ENCODE results near the gene RIOX2.

The RIOX2 gene

DNA sequence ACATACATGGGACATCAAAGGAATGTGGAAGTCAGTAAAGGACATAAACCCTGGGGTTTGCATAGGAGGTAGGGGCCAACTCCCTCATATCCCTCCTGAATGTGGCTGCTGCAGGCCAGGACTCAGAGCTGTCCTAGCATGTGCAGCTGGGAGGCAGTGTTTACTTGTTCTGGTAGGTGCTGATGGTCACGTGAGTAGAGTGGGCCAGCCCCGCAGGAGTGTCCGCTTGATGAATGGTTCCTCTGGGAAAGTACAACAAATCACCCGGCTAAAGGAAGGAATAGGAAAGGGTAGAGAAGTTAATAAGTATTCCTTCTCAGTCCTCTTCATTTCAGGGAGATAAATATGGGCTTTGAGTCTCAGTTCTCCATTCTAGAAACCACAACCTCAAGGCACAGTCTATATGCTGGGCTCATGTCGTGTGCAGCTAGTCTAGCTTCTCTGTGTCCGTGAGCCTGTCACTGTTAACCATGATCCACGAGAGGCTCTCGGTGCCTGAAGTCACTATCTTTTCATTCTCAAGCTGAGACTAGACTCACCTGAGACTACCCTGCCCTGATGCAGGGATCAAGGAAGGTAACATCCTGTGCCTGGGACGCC, 17.9 kb downstream of the RIOX2 start:
- no peak for DNase-seq (ENCODE audit: low read depth, low spot score)

DNA sequence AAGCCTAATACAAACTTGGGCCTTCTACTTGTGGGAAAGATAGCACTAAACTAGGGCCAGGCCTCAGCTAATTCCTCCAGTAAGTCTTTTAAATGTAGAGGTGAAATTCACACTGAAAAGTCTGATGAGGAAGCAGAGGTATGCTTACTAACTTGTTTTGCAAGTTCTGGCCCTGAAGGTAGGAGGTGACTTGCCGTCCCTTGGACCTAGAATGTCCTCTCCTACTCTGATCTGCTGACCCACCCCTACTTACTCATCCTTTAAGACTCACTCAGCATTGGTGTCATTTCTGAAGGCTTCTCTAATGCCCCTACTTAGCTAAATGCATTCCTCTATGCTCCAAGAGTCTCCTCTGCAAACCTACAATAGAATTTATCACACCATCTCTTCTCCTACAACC, 19.4 kb downstream of the RIOX2 start:
- no peak for DNase-seq (ENCODE audit: low read depth, low spot score)

DNA sequence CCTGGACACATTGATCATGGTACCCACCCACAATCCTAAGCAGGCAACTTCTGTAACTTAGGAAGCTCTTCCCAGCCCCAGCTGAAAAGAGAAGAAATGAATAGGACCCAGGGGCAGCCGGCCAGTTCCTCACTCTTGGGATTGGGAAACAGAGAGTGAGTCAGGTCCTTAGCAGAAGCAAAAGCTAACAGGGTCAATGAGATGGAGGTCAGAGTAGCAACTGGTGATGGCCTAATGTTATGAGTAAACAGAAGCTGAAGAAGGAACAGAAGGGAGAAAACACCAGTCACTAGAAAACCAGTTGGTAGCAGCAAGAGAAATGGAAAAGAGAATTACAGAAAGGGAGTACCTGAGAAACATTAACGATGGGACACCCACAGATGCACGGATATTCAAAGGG, 20.0 kb downstream of the RIOX2 start:
- no peak for DNase-seq (ENCODE audit: low read depth, low spot score)

DNA sequence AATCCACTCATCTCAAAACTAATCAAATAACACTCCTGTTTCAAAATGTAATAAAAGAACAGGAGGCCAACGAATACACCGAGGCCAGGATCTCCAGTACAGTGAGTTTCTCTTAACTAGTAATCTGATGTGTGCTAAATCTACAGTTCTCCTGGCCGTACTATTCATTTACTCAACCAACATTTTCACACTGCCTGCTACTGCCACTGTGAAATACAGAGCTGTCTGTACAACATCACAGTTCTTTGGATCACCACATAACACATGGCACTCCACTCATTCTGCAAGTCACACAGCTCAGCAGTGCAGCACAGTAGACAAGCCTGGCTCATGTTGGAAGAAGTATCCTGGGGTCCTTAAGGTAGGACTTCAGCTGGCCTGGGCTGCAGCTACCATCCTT, 21.9 kb downstream of the RIOX2 start:
- no peak for DNase-seq (ENCODE audit: low read depth, low spot score)

DNA sequence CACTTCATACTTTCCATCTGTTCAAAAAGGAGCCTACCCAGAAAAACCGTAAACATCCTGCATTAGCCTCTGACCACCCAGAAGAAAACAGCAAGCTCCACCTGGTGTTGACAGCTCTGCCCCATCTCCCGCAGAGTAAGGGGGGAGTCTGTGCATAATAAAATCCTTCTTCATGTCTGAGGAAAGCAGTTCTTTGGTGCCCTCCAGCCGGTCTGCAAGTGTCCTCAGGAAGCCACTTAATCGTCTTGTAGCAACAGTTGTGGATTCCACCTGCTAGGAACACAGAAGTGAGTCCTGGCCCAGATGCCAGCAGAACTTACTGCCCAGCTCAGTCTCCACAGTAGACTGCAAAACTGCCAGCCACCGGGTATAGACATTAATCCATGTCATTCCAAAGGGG, 22.5 kb downstream of the RIOX2 start:
- DNase-seq (ENCODE audit: low read depth, low spot score): no peak

DNA sequence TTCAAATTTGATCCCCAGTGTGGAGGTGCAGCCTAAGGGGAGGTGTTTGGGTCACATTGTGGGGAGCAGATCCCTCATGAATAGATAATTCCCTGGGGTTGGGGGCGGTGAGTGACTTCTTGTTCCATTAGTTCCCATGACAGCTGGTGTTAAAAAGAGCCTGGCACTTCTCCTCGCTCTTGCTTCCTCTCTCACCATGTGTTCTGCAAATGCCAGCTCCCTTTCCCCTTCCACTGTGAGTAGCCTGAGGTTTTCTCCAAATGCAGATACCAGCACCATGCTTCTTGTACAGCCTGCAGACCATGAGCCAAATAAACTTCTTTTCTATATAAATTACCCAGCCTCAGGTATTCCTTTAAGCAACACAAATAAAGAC, 23.1 kb downstream of the RIOX2 start:
- no peak for DNase-seq (ENCODE audit: low read depth, low spot score)

DNA sequence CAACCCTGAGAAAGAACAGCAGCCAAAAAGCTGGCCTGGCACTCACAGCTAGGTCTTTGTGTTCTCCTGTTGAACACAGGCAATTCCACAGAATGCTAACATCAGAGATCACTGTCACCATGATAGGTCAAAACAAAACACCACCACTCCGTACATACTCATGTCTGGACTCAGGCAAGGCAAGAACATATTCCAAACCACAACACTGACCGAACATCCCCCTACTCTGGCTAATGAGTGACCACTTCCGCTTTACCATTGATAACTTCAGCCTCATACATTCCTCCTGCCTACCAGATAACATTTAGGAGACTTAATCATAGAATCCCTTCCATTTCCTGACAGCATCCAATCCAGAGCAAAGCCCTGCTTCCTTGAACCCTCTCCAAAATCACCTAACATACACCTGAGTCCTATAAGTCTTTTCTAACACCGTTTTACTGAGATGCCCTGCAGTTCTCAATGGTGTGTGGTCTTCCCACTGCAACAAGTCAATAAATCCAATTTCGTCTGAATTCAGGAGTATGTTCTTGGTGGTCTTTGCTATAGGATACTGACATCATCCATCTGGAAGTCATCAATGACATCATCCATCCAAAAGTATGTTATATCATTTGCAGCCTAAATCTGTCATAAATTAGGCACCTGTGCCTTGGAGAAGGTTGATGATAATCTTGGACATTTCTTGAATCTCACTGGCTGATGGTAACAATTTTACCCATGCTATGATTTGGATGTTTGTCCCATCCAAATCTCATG, 23.7 kb downstream of the RIOX2 start:
- DNase-seq (ENCODE audit: low read depth, low spot score): no peak

DNA sequence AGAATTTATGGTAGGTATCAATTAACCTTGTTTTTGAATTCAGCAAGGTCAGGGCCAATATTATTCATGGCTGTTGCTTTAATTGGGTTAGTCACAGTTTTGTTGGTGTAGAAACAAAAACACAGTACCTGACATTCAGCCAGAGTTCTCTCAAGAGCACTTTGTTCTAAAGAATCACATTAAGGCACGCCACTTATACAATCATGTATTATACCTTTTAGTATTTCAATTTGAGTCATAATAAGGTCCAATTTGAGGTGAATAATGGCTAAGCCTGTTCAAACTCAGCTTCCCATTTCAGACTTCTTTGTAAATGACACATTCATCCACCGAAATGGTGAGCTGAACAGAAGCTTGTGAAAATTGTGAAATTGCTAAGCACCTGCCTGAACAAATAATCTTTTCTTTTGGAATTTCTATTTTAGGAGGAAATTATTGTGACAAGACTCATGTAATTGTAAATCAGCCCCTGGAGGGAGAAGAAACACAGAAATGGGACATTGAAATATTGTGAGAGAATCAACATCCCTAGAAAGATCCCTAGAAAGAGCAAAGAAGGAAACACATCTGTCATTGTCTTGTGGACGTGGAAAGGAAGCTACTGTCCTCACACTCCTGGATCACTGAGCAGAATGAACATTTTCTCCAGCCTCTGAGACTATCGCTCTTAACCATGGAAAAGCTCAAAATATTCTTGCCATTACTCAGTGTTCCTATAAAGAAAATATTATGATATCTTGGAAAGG, 29.3 kb downstream of the RIOX2 start:
- no peak for DNase-seq (ENCODE audit: low read depth, low spot score)

DNA sequence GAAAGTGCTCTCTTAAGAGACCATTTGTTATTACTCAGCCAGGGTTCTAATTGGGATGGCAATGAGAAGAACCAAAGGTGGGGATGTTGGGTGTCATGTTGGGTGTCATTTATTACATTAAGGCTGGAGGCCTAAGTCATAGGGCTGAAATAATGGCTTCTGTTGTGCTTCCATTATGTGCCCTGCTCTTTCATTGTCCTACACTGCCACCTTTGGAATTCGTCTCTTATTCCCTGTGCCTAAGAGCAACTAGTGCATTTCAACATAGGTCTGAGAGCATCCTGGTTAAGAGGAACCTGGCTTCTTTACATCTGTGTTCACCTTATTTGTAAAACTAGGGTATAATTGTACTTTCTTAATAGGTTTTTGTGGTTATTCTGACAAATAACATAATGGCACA, 32.2 kb downstream of the RIOX2 start:
- DNase-seq (ENCODE audit: low read depth, low spot score): no peak

DNA sequence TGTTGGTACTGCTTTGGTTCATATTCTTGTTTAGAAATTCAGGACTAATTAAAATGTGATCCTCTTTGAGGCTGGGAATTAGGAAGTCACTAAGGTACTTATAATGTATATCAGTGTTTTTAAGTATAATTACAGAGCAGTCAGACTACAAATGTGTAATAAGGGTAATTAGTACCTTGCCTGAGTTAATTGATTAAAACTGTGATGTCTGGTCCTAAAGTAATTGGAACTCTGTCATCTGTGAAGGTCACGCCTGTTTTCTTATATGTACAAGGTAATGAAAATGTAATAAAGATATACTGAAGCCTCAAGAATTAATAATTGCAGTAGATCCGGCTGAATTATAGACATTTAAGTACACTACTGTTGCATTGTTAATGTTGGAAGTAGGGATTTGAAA, 32.8 kb downstream of the RIOX2 start:
- no peak for DNase-seq (ENCODE audit: low read depth, low spot score)

DNA sequence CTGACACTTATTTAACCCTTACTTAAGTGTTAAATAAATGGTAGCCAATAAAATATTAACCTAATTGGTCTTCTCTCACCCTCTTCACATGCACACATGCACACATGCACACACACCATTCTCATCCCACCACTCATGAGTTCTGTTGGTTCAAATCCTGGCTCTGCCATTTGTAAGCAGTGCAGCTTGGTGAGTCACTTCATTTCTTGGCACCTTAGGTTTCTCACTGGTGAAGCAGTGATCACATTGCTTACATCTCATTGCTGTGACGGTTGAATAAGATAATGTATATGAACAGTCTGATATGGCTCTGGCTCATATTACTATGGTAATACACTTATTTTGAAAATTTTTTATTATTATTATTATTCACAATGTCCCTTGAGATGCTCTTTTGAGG, 33.8 kb downstream of the RIOX2 start:
- DNase-seq (ENCODE audit: low read depth, low spot score): no peak

DNA sequence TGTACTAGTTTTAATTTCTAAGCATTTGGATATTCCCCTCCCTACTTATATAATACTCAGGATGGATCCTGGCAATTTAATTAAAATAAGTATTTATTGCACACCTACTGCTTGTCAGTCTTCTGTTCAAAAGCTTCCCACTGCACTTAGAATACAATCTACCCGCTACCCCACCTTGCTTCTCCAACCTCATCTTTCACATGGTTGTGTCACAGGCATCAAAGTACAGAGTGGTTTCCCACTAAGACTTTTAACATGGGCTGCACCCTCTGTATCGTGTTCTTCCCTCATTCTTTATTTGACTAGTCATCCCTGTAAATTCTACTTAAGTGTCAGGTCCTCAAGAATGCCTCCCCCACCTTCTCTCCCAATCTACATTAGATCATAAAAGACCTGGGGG, 35.0 kb downstream of the RIOX2 start:
- no peak for DNase-seq (ENCODE audit: low read depth, low spot score)

DNA sequence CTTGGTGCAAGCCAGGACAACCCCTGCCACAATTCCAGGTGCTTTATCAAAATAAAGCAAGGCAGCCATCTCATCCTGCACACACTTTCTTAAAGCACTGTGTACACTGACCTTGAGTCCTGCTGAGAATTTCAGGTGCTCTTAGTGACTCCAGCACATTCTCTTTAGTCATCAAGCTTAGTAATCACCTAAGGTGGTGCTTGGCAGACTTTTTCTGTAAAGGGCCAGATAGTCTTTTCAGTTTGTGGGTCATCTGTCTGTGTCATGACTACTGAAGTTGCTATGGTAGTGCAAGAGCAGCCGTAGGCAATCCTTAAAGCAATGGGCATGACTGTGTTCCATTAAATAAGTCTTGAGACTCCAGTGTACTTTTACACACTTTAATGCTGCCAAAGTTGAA, 36.4 kb downstream of the RIOX2 start:
- DNase-seq (ENCODE audit: low read depth, low spot score): no peak

DNA sequence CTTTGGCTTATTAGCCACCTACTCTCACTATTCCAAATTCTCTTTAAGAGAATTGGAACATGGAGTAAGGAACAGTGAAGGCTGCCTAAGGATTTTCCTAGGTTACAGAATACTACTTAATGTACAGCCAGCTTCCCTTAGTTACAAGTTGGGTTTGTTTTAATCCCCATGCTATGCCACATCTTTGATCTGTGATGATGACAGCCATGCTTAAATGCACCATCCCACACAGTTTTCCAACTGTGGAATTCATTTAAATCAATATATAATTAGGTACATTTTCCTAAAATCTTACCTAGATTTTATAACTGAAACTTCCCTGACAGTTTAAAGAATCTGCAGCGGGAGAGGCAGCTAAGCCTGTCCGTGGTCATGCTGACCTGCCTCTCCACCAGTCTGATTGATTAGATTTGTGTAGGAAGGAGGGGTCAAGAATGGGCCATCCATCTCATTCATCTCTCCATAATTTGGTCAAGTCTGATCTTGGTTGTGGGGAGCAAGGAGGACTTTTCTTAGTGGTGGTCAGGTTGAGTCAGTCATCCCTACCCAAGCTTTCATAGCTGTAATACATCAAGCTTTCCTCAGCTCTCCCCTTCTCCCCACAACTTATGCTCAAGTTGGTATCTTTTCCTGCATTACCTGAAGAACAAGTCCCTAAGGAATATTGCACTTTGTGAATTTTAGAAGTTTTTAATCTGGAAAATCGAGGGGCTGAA, 37.1 kb downstream of the RIOX2 start:
- DNase-seq (ENCODE audit: low read depth, low spot score): no peak

DNA sequence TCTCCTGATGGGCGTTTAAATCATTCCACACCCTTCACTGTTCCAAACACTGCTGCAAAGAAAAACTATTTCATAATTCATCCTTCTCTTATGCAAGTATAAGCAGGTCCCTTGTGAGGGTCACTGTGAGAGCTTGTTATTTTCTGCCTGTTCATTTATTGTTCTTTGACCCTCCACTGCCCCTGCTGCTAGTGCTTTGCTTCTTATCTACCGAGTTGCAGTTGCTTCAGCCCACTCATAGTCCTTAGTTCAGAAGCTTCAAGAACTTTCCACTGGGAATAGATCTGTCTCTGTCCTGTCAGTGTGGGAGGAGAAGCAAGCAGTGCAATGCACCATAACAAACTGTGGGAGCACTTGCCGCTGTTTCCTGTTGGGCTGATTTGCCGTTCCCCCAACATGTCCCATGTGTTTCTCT, 39.8 kb downstream of the RIOX2 start:
- DNase-seq (ENCODE audit: low read depth, low spot score): no peak

DNA sequence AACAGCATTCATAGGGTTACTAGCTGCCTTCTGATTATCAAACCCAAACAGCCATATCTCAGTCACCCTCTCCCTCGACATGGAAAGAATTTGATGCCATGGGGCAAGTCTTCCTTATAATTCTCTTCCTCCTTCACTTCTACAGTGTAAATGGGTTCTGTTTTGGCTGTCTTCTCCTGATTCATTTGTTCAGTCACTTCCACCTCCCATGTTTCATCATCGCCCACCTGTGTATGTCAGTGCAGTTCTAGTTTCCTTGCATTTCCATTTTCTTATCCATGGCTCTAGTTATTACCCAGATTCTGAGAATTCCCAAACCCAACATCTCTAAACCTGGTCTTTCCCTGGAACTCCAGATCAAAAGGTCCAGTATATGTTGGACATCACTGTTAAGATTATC, 41.0 kb downstream of the RIOX2 start:
- no peak for DNase-seq (ENCODE audit: low read depth, low spot score)

DNA sequence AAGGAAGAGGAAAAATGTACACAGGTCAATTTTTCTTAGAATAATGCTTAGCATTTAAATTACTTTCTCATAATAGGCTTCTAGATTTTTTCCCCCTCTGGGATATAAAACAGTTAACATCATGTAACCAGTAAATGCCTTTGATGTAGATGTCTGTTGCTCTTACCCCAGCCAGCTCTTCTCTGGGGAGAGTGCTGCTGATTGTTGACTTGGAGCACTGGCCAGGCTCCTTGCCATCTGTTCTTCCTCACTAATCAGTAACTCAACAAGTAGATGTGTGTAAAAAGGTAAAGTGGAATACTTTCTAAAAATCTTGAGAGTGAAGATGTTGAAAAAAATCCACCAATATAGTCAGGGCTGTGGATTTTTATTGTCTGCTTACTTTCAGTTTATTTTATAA, 42.2 kb downstream of the RIOX2 start:
- no peak for DNase-seq (ENCODE audit: low read depth, low spot score)

DNA sequence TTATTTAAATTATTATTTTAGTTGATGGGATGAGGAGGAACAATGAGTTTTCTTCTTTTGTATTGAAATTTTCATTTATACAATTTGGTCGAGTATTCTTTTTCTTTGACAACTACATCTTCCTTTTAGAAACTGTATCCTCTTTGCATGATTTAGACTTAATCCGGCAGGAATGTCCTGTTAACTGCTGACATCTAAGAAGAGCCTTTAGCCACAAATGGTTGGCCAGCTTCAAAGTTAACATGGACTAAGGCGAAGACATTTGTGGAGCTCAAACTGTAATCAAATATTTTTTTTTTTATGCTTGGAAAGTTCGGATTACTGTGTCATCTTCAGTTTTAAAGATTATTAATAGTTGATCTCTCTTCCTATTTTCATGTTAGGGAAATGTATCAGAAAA, 43.2 kb downstream of the RIOX2 start:
- no peak for DNase-seq (ENCODE audit: low read depth, low spot score)

DNA sequence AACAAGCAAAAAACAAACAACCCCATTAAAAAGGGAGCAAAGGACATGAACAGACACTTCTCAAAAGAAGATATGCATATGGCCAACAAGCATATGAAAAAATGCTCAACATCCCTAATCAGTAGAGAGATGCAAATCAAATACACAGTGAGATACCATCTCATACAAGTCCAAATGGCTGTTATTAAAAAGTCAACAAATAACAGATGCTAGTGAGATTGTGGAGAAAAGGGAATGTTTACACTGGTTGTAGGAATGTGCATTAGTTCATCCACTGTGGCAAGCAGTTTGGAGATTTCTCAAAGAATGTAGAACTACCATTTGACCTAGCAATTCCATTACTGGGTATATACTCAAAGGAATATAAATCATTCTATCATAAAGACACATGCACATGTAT, 44.5 kb downstream of the RIOX2 start:
- no peak for DNase-seq (ENCODE audit: low read depth, low spot score)

DNA sequence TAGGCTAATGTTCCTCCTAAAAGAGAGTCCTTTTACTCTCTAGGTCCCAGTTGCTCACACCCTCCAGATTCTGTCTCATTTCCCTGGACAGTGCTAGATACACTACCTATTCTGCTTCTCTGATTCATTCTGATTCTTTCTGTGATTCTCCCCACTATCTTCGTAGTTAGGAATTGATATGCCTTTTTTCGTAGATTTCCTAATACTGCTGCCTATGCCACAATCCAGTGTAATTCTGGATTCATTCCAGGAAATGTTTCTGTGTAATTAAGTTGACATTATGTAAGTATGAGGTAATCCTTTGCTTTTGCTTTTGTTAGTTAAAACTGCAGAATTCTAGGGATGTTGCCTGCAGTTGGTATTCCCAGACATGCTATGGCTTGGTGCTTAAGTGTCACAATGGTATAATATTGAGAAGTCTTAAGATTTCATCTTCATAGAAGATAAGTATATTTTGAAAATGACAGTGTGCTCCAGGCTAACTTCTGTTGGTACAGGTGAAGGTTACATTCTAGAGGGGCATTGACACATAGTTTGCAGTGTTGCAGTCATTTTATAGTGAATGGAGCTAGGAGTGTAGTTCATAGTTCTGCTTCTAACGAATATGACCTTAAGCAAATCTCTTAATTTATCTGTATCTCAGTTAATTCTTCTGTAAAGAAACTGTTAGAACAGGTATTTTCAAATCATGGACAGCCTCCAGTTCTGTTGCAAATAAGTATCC, 54.3 kb downstream of the RIOX2 start:
- no peak for DNase-seq (ENCODE audit: low read depth, low spot score)

DNA sequence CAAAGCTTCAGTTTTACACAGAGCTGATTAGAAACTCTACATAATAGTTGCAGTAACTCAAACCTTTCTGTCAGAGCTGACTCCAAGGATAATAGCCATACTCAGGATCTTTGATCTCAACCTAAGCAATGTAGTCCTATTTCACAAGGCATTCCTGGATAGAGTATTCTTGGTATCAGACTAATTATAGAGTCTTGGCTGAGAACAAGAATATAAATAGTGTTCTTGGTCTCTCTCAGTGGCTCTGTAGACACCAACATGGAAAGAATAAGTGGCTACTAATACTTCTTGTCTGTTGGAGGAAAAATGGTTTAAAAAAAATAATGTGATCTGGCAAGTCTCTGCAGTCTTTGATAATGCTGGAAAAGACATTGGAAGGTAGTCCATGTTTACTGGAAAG, 55.7 kb downstream of the RIOX2 start:
- no peak for DNase-seq (ENCODE audit: low read depth, low spot score)

DNA sequence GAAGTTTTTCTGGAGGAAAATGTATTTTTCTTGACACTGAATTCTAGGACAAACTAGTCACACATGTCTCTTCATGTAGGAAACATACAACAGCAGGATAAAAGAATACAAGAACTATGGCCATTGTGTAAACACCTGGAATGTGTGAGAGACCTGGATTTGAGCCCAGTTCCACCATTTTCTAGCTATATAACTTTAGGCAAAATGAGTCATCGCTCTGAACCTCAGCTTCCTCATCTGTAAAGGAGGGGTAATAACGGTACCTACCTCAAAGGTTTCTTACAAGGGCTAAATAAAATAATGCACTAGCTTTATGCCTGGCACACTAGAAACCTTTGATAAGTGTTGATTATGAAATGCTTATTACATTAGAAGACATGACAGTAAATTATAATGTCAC, 57.8 kb downstream of the RIOX2 start:
- DNase-seq (ENCODE audit: low read depth, low spot score): no peak

Measured in smooth muscle cell of the brain vasculature (primary cell).